NB4 (cell line): ENCODE data around the gene IL20RB.

ENCODE experiments used
- DNase-seq: peaks from one replicate; pipeline ENCODE4 v3.0.0; 2010; ENCODE audit warnings: low read depth
- H3K4me3 ChIP-seq: one replicate; pipeline ENCODE4 v1.5.1; 2011; ENCODE audit warnings: mild to moderate bottlenecking, low read depth, low read length, moderate library complexity
- CTCF ChIP-seq: IDR thresholded peaks from one replicate; pipeline ENCODE4 v1.5.1; 2012; ENCODE audit warnings: low read depth, low read length
- MAX ChIP-seq: IDR thresholded peaks from 2 replicates; pipeline ENCODE4 v1.6.1; 2011; ENCODE audit warnings: low read depth, low read length
- MYC ChIP-seq: IDR thresholded peaks from 2 replicates; pipeline ENCODE4 v1.6.1; 2011; ENCODE audit warnings: low read depth, low read length
- POLR2A ChIP-seq: IDR thresholded peaks from 2 replicates; pipeline ENCODE4 v1.6.1; 2011; ENCODE audit warnings: mild to moderate bottlenecking; ENCODE audit not compliant: insufficient read length; ENCODE audit errors: extremely low read depth

Gene IL20RB

GRCh38 chr3:137020315-137020714 lies 62.5 kb downstream of the IL20RB start:
- TF ChIP-seq CTCF (no peak), MYC (no peak)
- no peak for DNase-seq
- no peak overlapping the region for H3K4me3 ChIP-seq

GRCh38 chr3:137020888-137021287 lies 63.1 kb downstream of the IL20RB start:
- TF ChIP-seq MAX (no peak), MYC (no peak), CTCF (no peak), POLR2A (no peak)
- DNase-seq, result no peak

GRCh38 chr3:137024348-137024747 lies 66.6 kb downstream of the IL20RB start:
- peak; percentile 49 for DNase-seq
- TF ChIP-seq CTCF (no peak), MAX (no peak), MYC (no peak), POLR2A (no peak)
- H3K4me3 ChIP-seq, result no peak overlapping the region

More at GRCh38 chr3:137020888-137021287, 63.1 kb downstream of the IL20RB start:
- H3K4me3 ChIP-seq, result no peak overlapping the region

GRCh38 chr3:137026701-137027100 lies 68.9 kb downstream of the IL20RB start:
- no peak for TF ChIP-seq CTCF
- DNase-seq, result no peak
- no peak overlapping the region for H3K4me3 ChIP-seq

GRCh38 chr3:137032465-137033120 lies 74.8 kb downstream of the IL20RB start:
- no peak overlapping the region for H3K4me3 ChIP-seq
- peak; percentile 75 for DNase-seq
- TF ChIP-seq POLR2A (no peak), CTCF (peak; percentile 89), MAX (no peak)

- DNase-seq, result peak; percentile 39
- peak; percentile 68; the same call in 1 of the 2 replicates for TF ChIP-seq MAX
- no peak for TF ChIP-seq MYC
- peak; percentile 32 for TF ChIP-seq CTCF
- H3K4me3 ChIP-seq, result no peak overlapping the region
Observed at GRCh38 chr3:137035631-137036030, 77.8 kb downstream of the IL20RB start.
